Vagina (tissue), 2 donors: ENCODE results near the gene TMEM114. TPM values are rescaled to one million over a fixed set of nuclear protein-coding genes. Genes with fewer than 3 reads are reported as not detected.
"Not testable (repeated sequence)": the region's sequence is repeated elsewhere in the genome, so short reads cannot be mapped to it uniquely, and the experiment has no call there.

ENCODE experiments used
- DNase-seq, 2 donors: peaks; one replicate each; pipeline ENCODE4 v3.0.0-alpha.2; 2017; ENCODE audit errors: extremely low spot score in 2 of 2
- H3K27ac ChIP-seq: fragments of 200-600 bp; sonication (generic); one replicate; pipeline ENCODE4 v1.5.1; 2019
- H3K27me3 ChIP-seq: fragments of 200-600 bp; sonication (generic); one replicate; pipeline ENCODE4 v1.5.1; 2019
- H3K36me3 ChIP-seq, 2 donors: fragments of 200-600 bp; sonication (generic); one replicate each; pipeline ENCODE4 v1.5.1; 2017 to 2019
- H3K4me1 ChIP-seq: fragments of 200-600 bp; sonication (generic); one replicate; pipeline ENCODE4 v1.5.1; 2019
- H3K4me3 ChIP-seq, 2 donors: fragments of 200-600 bp; sonication (generic); 1 replicate in 1 of 2; 2 replicates in 1 of 2; pipeline ENCODE4 v1.5.1; 2016 to 2019
- H3K9me3 ChIP-seq: fragments of 200-600 bp; sonication (generic); one replicate; pipeline ENCODE4 v1.5.1; 2019
- CTCF ChIP-seq, 3 experiments: fragments of 450-650 bp in 2 of 3; fragments of 200-600 bp in 1 of 3; sonication (generic) in 1 of 3; IDR thresholded peaks; one replicate each; pipeline ENCODE4 v1.5.1; 2017 to 2019; ENCODE audit warnings: antibody characterized with exemption in 3 of 3, mild to moderate bottlenecking in 2 of 3, moderate library complexity in 2 of 3
- POLR2A ChIP-seq, 2 donors: fragments of 450-650 bp; IDR thresholded peaks; one replicate each; pipeline ENCODE4 v1.6.1; 2017; ENCODE audit warnings: antibody characterized with exemption in 2 of 2, mild to moderate bottlenecking in 2 of 2, moderate library complexity in 2 of 2
- POLR2AphosphoS5 ChIP-seq, 2 donors: sonication (generic); formaldehyde crosslinking; IDR thresholded peaks; one replicate each; pipeline ENCODE4 v1.9.0; 2017; ENCODE audit warnings: antibody characterized with exemption in 2 of 2, mild to moderate bottlenecking in 2 of 2, low read depth in 1 of 2; ENCODE audit not compliant: insufficient read depth in 1 of 2
- intact Hi-C: fragments of 100-400 bp; cut with DNase I; formaldehyde crosslinking; loops from one replicate; pipeline ENCODE4 v1.15.1; 2023
- total RNA-seq: library from RNA; depleted of rRNA; stranded (reverse); fragments of >200 nt; gene quantifications from one replicate; pipeline ENCODE4 v1.2.3, GENCODE V29; 2016

TMEM114 gene
- total RNA-seq, 1 donor from 2014 or later, result not detected

GRCh38 chr16:8565498-8565897 lies 24.8 kb downstream of the TMEM114 start:
- Histone ChIP-seq H3K4me1 (no peaks in the 10 kb centered on the region), H3K9me3 (no peaks in the 10 kb centered on the region), H3K27ac (no peak overlapping the region), H3K36me3 (no peaks in the 10 kb centered on the region), H3K4me3 (no peak overlapping the region), H3K27me3 (no peaks in the 10 kb centered on the region)
- DNase-seq, result no peak
- no peak for TF ChIP-seq POLR2A (IDR thresholded peaks at IDR 0.05)
- intact Hi-C loops, result loop anchor here (5.0 kb wide), 1 partner anchor 317 kb away; the partner anchor contains the start of gene LITAFD

GRCh38 chr16:8564934-8565345 lies 25.4 kb downstream of the TMEM114 start:
- TF ChIP-seq CTCF (IDR thresholded peaks at IDR 0.05) (no peak), POLR2AphosphoS5 (IDR thresholded peaks at IDR 0.05; ENCODE audit: insufficient read depth in 1 of 2, low read depth in 1 of 2) (no peak), POLR2A (IDR thresholded peaks at IDR 0.05) (no peak)
- DNase-seq, result no peak
- H3K27ac ChIP-seq, result no peak overlapping the region
- H3K27me3 ChIP-seq, result no peaks in the 10 kb centered on the region
- H3K4me3 ChIP-seq, result no peak overlapping the region
- no peaks in the 10 kb centered on the region for H3K9me3 ChIP-seq
- intact Hi-C loops, result loop anchor here (5.0 kb wide), 1 partner anchor 317 kb away; the partner anchor contains the start of gene LITAFD
- H3K36me3 ChIP-seq, result no peaks in the 10 kb centered on the region
- no peaks in the 10 kb centered on the region for H3K4me1 ChIP-seq

GRCh38 chr16:8563944-8564540 lies 26.3 kb downstream of the TMEM114 start:
- intact Hi-C loops, H3K27me3 ChIP-seq, DNase-seq, H3K4me1 ChIP-seq, H3K27ac ChIP-seq, H3K9me3 ChIP-seq, H3K36me3 ChIP-seq, H3K4me3 ChIP-seq: not testable (repeated sequence)

GRCh38 chr16:8561496-8561895 lies 28.8 kb downstream of the TMEM114 start:
- TF ChIP-seq POLR2AphosphoS5 (IDR thresholded peaks at IDR 0.05; ENCODE audit: insufficient read depth in 1 of 2, low read depth in 1 of 2), result no peak
- no peak for TF ChIP-seq CTCF (IDR thresholded peaks at IDR 0.05)
- TF ChIP-seq POLR2A (IDR thresholded peaks at IDR 0.05), result no peak
- no peak overlapping the region for H3K27ac ChIP-seq
- no peak overlapping the region for H3K4me3 ChIP-seq
- H3K4me1 ChIP-seq, result no peaks in the 10 kb centered on the region
- no peaks in the 10 kb centered on the region for H3K27me3 ChIP-seq
- intact Hi-C loops, result no loop called here
- no peak for DNase-seq
- H3K36me3 ChIP-seq, result no peaks in the 10 kb centered on the region
- H3K9me3 ChIP-seq, result no peaks in the 10 kb centered on the region

- intact Hi-C loops, result no loop called here
- H3K27me3 ChIP-seq, result no peaks in the 10 kb centered on the region
These were observed 34.9 kb downstream of the TMEM114 start for GRCh38 chr16:8555400-8555799.

More at GRCh38 chr16:8555400-8555799, 34.9 kb downstream of the TMEM114 start:
- H3K4me1 ChIP-seq, result no peaks in the 10 kb centered on the region
- H3K36me3 ChIP-seq, result no peaks in the 10 kb centered on the region
- H3K4me3 ChIP-seq, result no peak overlapping the region
- DNase-seq, result no peak
- no peak overlapping the region for H3K27ac ChIP-seq
- H3K9me3 ChIP-seq, result no peaks in the 10 kb centered on the region
- TF ChIP-seq CTCF (IDR thresholded peaks at IDR 0.05) (no peak), POLR2AphosphoS5 (IDR thresholded peaks at IDR 0.05; ENCODE audit: insufficient read depth in 1 of 2, low read depth in 1 of 2) (no peak), POLR2A (IDR thresholded peaks at IDR 0.05) (no peak)
